MM.1S (cell line): ENCODE results near the gene TMOD1.

Experiments used
- CTCF ChIP-seq: fragments of 300-600 bp; sonication (generic); IDR thresholded peaks from 2 replicates; pipeline ENCODE4 v1.5.1; 2016; ENCODE audit warnings: antibody characterized with exemption, low read length, mixed read lengths
- EZH2 ChIP-seq: fragments of 300-600 bp; sonication (generic); optimal IDR thresholded peaks from 2 replicates; pipeline ENCODE3; 2017; ENCODE audit warnings: low read depth, mild to moderate bottlenecking, antibody characterized with exemption, low read length, mixed read lengths

GRCh38 chr9:97548379-97548778, 46.9 kb downstream of the TMOD1 start:
- TF ChIP-seq CTCF: no peak
- no peak for TF ChIP-seq EZH2
